Astrocyte (in vitro differentiated cells and primary cell): ENCODE results near the gene MYO5B. TPM values are rescaled to one million over a fixed set of nuclear protein-coding genes. Genes with fewer than 3 reads are reported as not detected.

Experiments used
- DNase-seq: peaks from one replicate; pipeline ENCODE4 v3.0.0-alpha.2; 2010; ENCODE audit warnings: low read depth
- FAIRE-seq: peaks from 2 replicates; lab custom pipeline; 2011; peaks lifted over from hg19 to GRCh38; lab: Jason Lieb, UNC
- H2AFZ ChIP-seq: 2 replicates; pipeline ENCODE4 v1.6.0; 2012; ENCODE audit warnings: low read depth, low read length, inconsistent platforms
- H3K27ac ChIP-seq: 2 replicates; pipeline ENCODE4 v1.5.1; 2011; ENCODE audit warnings: low read depth, low read length, inconsistent platforms
- H3K27me3 ChIP-seq: 2 replicates; pipeline ENCODE4 v1.6.0; 2011; ENCODE audit warnings: low read length, inconsistent platforms; ENCODE audit not compliant: insufficient read depth
- H3K36me3 ChIP-seq: 2 replicates; pipeline ENCODE4 v1.5.1; 2011; ENCODE audit warnings: low read length, inconsistent platforms; ENCODE audit not compliant: insufficient read depth
- H3K4me1 ChIP-seq: 2 replicates; pipeline ENCODE4 v1.5.1; 2011; ENCODE audit warnings: low read length, inconsistent platforms; ENCODE audit not compliant: insufficient read depth
- H3K4me2 ChIP-seq: 2 replicates; pipeline ENCODE4 v1.6.0; 2012; ENCODE audit warnings: low read length, inconsistent platforms
- H3K4me3 ChIP-seq: 2 replicates; pipeline ENCODE4 v1.5.1; 2011; ENCODE audit warnings: low read depth, mild to moderate bottlenecking, low read length, inconsistent platforms; ENCODE audit not compliant: insufficient read depth
- H3K79me2 ChIP-seq: 2 replicates; pipeline ENCODE4 v1.6.0; 2012; ENCODE audit warnings: mild to moderate bottlenecking, low read length, inconsistent platforms; ENCODE audit not compliant: insufficient read depth
- H3K9ac ChIP-seq: 2 replicates; pipeline ENCODE4 v1.6.0; 2012; ENCODE audit warnings: mild to moderate bottlenecking, low read length, inconsistent platforms
- H3K9me3 ChIP-seq: 2 replicates; pipeline ENCODE4 v1.5.1; 2012; ENCODE audit warnings: low read depth, mild to moderate bottlenecking, low read length, inconsistent platforms; ENCODE audit not compliant: insufficient read depth
- H4K20me1 ChIP-seq: 2 replicates; pipeline ENCODE4 v1.6.0; 2012; ENCODE audit warnings: low read length, inconsistent platforms; ENCODE audit not compliant: insufficient read depth
- H3K27ac Mint-ChIP-seq: one replicate; pipeline ENCODE4 v1.8.0; 2021; ENCODE audit warnings: mild to moderate bottlenecking, mixed read lengths; ENCODE audit not compliant: unreplicated experiment
- H3K27me3 Mint-ChIP-seq: one replicate; pipeline ENCODE4 v1.8.0; 2021; ENCODE audit warnings: low read depth, mixed read lengths; ENCODE audit not compliant: unreplicated experiment
- H3K36me3 Mint-ChIP-seq: one replicate; pipeline ENCODE4 v1.8.0; 2021; ENCODE audit warnings: low read depth, mixed read lengths; ENCODE audit not compliant: unreplicated experiment
- H3K4me1 Mint-ChIP-seq: one replicate; pipeline ENCODE4 v1.8.0; 2021; ENCODE audit warnings: low read depth, mixed read lengths; ENCODE audit not compliant: unreplicated experiment
- H3K4me3 Mint-ChIP-seq: one replicate; pipeline ENCODE4 v1.8.0; 2021; ENCODE audit warnings: mild to moderate bottlenecking, moderate library complexity, mixed read lengths; ENCODE audit not compliant: unreplicated experiment
- H3K9me3 Mint-ChIP-seq: one replicate; pipeline ENCODE4 v1.8.0; 2021; ENCODE audit warnings: mild to moderate bottlenecking, mixed read lengths; ENCODE audit not compliant: unreplicated experiment
- EZH2 ChIP-seq: IDR thresholded peaks from 2 replicates; pipeline ENCODE4 v1.6.1; 2012; ENCODE audit warnings: mild to moderate bottlenecking, low read length, inconsistent platforms; ENCODE audit not compliant: insufficient read depth
- total RNA-seq: library from RNA; stranded (reverse); gene quantifications from 2 replicates; pipeline ENCODE4 v1.2.1, GENCODE V29; 2021
- TF ChIP-seq, protein P1 (sequence below): IDR thresholded peaks from 2 replicates; pipeline ENCODE4 v1.5.1; 2011; ENCODE audit warnings: low read depth, mild to moderate bottlenecking, inconsistent platforms, low read length, moderate library complexity; ENCODE audit not compliant: insufficient read depth

The MYO5B gene
- total RNA-seq, 1 donor from 2014 or later: 8.3 TPM

- H3K27ac ChIP-seq: no peak overlapping the region
- H3K4me1 ChIP-seq: no peaks in the 10 kb centered on the region
- Mint-ChIP-seq H3K27ac (no peak overlapping the region), H3K9me3 (no peaks in the 10 kb centered on the region), H3K4me1 (no peaks in the 10 kb centered on the region), H3K27me3 (peaks cover 2% of the 10 kb centered on the region), H3K36me3 (peaks cover 6% of the 10 kb centered on the region), H3K4me3 (no peak overlapping the region)
- no peaks in the 10 kb centered on the region for H3K79me2 ChIP-seq
- no peak for DNase-seq
- no peak overlapping the region for H3K4me2 ChIP-seq
- H4K20me1 ChIP-seq: no peaks in the 10 kb centered on the region
- FAIRE-seq: no peak
- no peaks in the 10 kb centered on the region for H3K36me3 ChIP-seq
- H3K9me3 ChIP-seq: no peaks in the 10 kb centered on the region
- no peak overlapping the region for H3K4me3 ChIP-seq
- TF ChIP-seq, protein P1, sequence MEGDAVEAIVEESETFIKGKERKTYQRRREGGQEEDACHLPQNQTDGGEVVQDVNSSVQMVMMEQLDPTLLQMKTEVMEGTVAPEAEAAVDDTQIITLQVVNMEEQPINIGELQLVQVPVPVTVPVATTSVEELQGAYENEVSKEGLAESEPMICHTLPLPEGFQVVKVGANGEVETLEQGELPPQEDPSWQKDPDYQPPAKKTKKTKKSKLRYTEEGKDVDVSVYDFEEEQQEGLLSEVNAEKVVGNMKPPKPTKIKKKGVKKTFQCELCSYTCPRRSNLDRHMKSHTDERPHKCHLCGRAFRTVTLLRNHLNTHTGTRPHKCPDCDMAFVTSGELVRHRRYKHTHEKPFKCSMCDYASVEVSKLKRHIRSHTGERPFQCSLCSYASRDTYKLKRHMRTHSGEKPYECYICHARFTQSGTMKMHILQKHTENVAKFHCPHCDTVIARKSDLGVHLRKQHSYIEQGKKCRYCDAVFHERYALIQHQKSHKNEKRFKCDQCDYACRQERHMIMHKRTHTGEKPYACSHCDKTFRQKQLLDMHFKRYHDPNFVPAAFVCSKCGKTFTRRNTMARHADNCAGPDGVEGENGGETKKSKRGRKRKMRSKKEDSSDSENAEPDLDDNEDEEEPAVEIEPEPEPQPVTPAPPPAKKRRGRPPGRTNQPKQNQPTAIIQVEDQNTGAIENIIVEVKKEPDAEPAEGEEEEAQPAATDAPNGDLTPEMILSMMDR: no peak
- TF ChIP-seq EZH2: no peak
- no peaks in the 10 kb centered on the region for H3K27me3 ChIP-seq
- H3K9ac ChIP-seq: no peak overlapping the region
- H2AFZ ChIP-seq: no peak overlapping the region
Observed at GRCh38 chr18:49913221-49913620, 281.7 kb downstream of the MYO5B start.

DNA sequence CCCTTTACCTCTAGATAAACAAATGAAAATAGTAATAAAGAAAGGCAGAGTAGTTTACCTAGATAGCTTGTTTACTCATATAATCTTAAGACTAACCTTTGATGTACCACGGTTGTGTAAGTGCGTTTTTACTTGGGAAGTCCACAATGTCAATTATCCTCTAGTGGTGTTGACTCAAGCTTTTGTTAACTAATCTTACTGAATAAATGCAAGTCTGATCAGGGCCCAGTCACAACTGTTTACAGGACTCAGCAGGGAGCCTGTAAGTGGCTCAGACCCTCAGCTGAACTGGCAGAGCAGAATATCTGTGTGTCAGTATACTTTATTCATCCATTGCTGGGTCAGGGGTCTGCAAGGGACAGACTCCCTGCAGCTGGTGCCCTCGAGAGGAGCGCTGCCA lies 283.5 kb downstream of the MYO5B start:
- Mint-ChIP-seq H3K4me1 (peaks cover 2% of the 10 kb centered on the region), H3K9me3 (no peaks in the 10 kb centered on the region), H3K4me3 (no peak overlapping the region), H3K27ac (no peak overlapping the region), H3K36me3 (peaks cover 6% of the 10 kb centered on the region), H3K27me3 (peaks cover 2% of the 10 kb centered on the region)
- H4K20me1 ChIP-seq: no peaks in the 10 kb centered on the region
- no peak overlapping the region for H3K9ac ChIP-seq
- FAIRE-seq (no peak), DNase-seq (no peak)
- H3K27me3 ChIP-seq: no peaks in the 10 kb centered on the region
- H3K4me2 ChIP-seq: no peak overlapping the region
- H3K4me3 ChIP-seq: no peak overlapping the region
- H3K9me3 ChIP-seq: no peaks in the 10 kb centered on the region
- TF ChIP-seq, protein P1: no peak
- TF ChIP-seq EZH2: no peak
- H3K4me1 ChIP-seq: no peaks in the 10 kb centered on the region
- H3K36me3 ChIP-seq: no peaks in the 10 kb centered on the region
- H3K27ac ChIP-seq: no peak overlapping the region
- no peak overlapping the region for H2AFZ ChIP-seq
- no peaks in the 10 kb centered on the region for H3K79me2 ChIP-seq

GRCh38 chr18:49910986-49911385 lies 284.0 kb downstream of the MYO5B start:
- H3K79me2 ChIP-seq: no peaks in the 10 kb centered on the region
- Mint-ChIP-seq H3K4me3 (no peak overlapping the region), H3K27ac (no peak overlapping the region), H3K4me1 (peaks cover 2% of the 10 kb centered on the region), H3K9me3 (no peaks in the 10 kb centered on the region), H3K27me3 (peaks cover 2% of the 10 kb centered on the region), H3K36me3 (peaks cover 6% of the 10 kb centered on the region)
- H3K4me3 ChIP-seq: no peak overlapping the region
- H4K20me1 ChIP-seq: no peaks in the 10 kb centered on the region
- H3K36me3 ChIP-seq: no peaks in the 10 kb centered on the region
- no peaks in the 10 kb centered on the region for H3K27me3 ChIP-seq
- H2AFZ ChIP-seq: no peak overlapping the region
- no peaks in the 10 kb centered on the region for H3K4me1 ChIP-seq
- TF ChIP-seq, protein P1: no peak
- no peak for TF ChIP-seq EZH2
- H3K9me3 ChIP-seq: no peaks in the 10 kb centered on the region
- H3K4me2 ChIP-seq: no peak overlapping the region
- DNase-seq (no peak), FAIRE-seq (no peak)
- no peak overlapping the region for H3K9ac ChIP-seq
- H3K27ac ChIP-seq: no peak overlapping the region
